ENCODE measurements around the gene GPBAR1. TPM values are rescaled to one million over a fixed set of nuclear protein-coding genes. Genes with fewer than 3 reads are reported as not detected.

GPBAR1 gene
- total and polyA plus RNA-seq, 2 experiments from 2014 or later = 0.44 TPM; not detected in 1

DNA sequence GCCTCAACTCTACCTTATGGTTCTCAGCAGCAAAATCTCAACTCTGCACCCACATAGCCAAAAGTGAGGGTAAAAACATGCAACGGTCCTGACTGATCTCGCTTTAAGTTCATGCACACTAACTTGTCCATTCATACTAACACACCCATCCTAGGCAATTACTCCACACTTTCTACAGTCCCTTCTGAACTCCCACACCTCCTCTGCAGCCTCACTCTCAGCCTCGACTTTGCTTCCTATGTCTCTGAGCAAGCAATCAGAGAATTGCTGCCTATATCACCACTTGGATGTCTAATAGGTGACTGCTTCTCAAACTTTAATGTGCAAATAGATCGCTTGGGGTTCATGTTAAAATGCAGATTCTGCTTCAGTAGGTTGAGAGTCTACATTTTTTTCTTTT is 39.3 kb downstream of the GPBAR1 start:
- no peaks in the 10 kb centered on the region; the same call in 2 of the 3 replicates for H3K9me3 Mint-ChIP-seq
- no peak overlapping the region for H2AFZ ChIP-seq
- no peak overlapping the region for H3K27ac ChIP-seq (ENCODE audit: low read depth)
- no peak for DNase-seq (ENCODE audit: low spot score)
- peaks cover 9% of the 10 kb centered on the region for H3K27me3 Mint-ChIP-seq (ENCODE audit: insufficient read depth, low read depth, poor library complexity)
- no peaks in the 10 kb centered on the region for H3K36me3 Mint-ChIP-seq (ENCODE audit: low read depth)
- H3K4me3 Mint-ChIP-seq = no peak overlapping the region
- no peak overlapping the region for H3K27ac Mint-ChIP-seq
- no peaks in the 10 kb centered on the region for H3F3A ChIP-seq (replicated peaks; ENCODE audit: low read depth)
- H3K79me2 ChIP-seq (replicated peaks; ENCODE audit: insufficient read depth) = no peaks in the 10 kb centered on the region
- no peaks in the 10 kb centered on the region for H3K27me3 ChIP-seq (ENCODE audit: insufficient read depth)
- H4K20me1 ChIP-seq (replicated peaks; ENCODE audit: insufficient read depth) = no peaks in the 10 kb centered on the region
- peaks cover 6% of the 10 kb centered on the region for H3K4me1 Mint-ChIP-seq
- H3K9me2 ChIP-seq (ENCODE audit: insufficient read depth) = no peaks in the 10 kb centered on the region
- peaks cover 3% of the 10 kb centered on the region for H3K4me1 ChIP-seq (ENCODE audit: insufficient read depth)
- H3K36me3 ChIP-seq (ENCODE audit: insufficient read depth) = no peaks in the 10 kb centered on the region
- TF ChIP-seq, protein P1, sequence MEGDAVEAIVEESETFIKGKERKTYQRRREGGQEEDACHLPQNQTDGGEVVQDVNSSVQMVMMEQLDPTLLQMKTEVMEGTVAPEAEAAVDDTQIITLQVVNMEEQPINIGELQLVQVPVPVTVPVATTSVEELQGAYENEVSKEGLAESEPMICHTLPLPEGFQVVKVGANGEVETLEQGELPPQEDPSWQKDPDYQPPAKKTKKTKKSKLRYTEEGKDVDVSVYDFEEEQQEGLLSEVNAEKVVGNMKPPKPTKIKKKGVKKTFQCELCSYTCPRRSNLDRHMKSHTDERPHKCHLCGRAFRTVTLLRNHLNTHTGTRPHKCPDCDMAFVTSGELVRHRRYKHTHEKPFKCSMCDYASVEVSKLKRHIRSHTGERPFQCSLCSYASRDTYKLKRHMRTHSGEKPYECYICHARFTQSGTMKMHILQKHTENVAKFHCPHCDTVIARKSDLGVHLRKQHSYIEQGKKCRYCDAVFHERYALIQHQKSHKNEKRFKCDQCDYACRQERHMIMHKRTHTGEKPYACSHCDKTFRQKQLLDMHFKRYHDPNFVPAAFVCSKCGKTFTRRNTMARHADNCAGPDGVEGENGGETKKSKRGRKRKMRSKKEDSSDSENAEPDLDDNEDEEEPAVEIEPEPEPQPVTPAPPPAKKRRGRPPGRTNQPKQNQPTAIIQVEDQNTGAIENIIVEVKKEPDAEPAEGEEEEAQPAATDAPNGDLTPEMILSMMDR (conservative IDR thresholded peaks at IDR 0.05; ENCODE audit: low read depth in 2 of 2) = no peak
- no peak for TF ChIP-seq STAT1 (IDR thresholded peaks at IDR 0.05; ENCODE audit: unreplicated experiment)
- TF ChIP-seq, protein P2, sequence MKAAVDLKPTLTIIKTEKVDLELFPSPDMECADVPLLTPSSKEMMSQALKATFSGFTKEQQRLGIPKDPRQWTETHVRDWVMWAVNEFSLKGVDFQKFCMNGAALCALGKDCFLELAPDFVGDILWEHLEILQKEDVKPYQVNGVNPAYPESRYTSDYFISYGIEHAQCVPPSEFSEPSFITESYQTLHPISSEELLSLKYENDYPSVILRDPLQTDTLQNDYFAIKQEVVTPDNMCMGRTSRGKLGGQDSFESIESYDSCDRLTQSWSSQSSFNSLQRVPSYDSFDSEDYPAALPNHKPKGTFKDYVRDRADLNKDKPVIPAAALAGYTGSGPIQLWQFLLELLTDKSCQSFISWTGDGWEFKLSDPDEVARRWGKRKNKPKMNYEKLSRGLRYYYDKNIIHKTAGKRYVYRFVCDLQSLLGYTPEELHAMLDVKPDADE (IDR thresholded peaks at IDR 0.05) = no peak
- no peak for TF ChIP-seq EZH2 (IDR thresholded peaks at IDR 0.05; ENCODE audit: low read depth, unreplicated experiment)
- TF ChIP-seq ZNF114 (CRISPR knock-in tag; IDR thresholded peaks at IDR 0.05) = no peak
- TF ChIP-seq JUNB (IDR thresholded peaks at IDR 0.05; ENCODE audit: unreplicated experiment) = no peak
- TF ChIP-seq NANOG (IDR thresholded peaks at IDR 0.05; ENCODE audit: borderline replicate concordance) = no peak
- TF ChIP-seq POLR2AphosphoS5 (IDR thresholded peaks at IDR 0.05; ENCODE audit: low read depth) = no peak
- TF ChIP-seq ZNF331 (CRISPR knock-in tag; IDR thresholded peaks at IDR 0.05; ENCODE audit: low read depth) = no peak
- TF ChIP-seq CREB1 (CRISPR knock-in tag; IDR thresholded peaks at IDR 0.05; ENCODE audit: low read depth) = no peak
- TF ChIP-seq, protein P3, sequence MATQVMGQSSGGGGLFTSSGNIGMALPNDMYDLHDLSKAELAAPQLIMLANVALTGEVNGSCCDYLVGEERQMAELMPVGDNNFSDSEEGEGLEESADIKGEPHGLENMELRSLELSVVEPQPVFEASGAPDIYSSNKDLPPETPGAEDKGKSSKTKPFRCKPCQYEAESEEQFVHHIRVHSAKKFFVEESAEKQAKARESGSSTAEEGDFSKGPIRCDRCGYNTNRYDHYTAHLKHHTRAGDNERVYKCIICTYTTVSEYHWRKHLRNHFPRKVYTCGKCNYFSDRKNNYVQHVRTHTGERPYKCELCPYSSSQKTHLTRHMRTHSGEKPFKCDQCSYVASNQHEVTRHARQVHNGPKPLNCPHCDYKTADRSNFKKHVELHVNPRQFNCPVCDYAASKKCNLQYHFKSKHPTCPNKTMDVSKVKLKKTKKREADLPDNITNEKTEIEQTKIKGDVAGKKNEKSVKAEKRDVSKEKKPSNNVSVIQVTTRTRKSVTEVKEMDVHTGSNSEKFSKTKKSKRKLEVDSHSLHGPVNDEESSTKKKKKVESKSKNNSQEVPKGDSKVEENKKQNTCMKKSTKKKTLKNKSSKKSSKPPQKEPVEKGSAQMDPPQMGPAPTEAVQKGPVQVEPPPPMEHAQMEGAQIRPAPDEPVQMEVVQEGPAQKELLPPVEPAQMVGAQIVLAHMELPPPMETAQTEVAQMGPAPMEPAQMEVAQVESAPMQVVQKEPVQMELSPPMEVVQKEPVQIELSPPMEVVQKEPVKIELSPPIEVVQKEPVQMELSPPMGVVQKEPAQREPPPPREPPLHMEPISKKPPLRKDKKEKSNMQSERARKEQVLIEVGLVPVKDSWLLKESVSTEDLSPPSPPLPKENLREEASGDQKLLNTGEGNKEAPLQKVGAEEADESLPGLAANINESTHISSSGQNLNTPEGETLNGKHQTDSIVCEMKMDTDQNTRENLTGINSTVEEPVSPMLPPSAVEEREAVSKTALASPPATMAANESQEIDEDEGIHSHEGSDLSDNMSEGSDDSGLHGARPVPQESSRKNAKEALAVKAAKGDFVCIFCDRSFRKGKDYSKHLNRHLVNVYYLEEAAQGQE (IDR thresholded peaks at IDR 0.05; ENCODE audit: unreplicated experiment) = no peak
- no peak for TF ChIP-seq EZH2phosphoT487 (IDR thresholded peaks at IDR 0.05; ENCODE audit: unreplicated experiment)
- no peak overlapping the region for H3K4me3 ChIP-seq
- no peak for ATAC-seq
- no peak overlapping the region for H3K4me2 ChIP-seq
